ENCODE results near the gene MAPKAPK2. TPM values are rescaled to one million over a fixed set of nuclear protein-coding genes. Genes with fewer than 3 reads are reported as not detected.
"Not testable (repeated sequence)": the region's sequence is repeated elsewhere in the genome, so short reads cannot be mapped to it uniquely, and the experiment has no call there.

The MAPKAPK2 gene
- total RNA-seq, 1 experiment from 2014 or later: 51.1 TPM

- H3K9me3 ChIP-seq (ENCODE audit: control insufficient read depth in 1 of 2, insufficient read depth in 1 of 2, low read depth in 1 of 2, low read length in 2 of 2): no peaks in the 10 kb centered on the region
- peak; percentile 59 for ATAC-seq
- BruUV-seq (replicated peaks): no TSS peak
- no peaks in the 10 kb centered on the region for H3K9me2 ChIP-seq (ENCODE audit: insufficient read depth)
- intact Hi-C loops (cut with micrococcal nuclease): no loop called here
- H3K36me3 ChIP-seq (ENCODE audit: control insufficient read depth in 1 of 2, insufficient read depth in 2 of 2, low read length in 2 of 2): no peaks in the 10 kb centered on the region
- no peak overlapping the region for H3K4me3 ChIP-seq (replicated peaks in 1 of 2; ENCODE audit: low read depth in 1 of 2, low read length in 2 of 2)
- no peaks in the 10 kb centered on the region for H3K79me2 ChIP-seq (ENCODE audit: insufficient read depth, low read length)
- no peaks in the 10 kb centered on the region for H4K20me1 ChIP-seq (ENCODE audit: insufficient read depth)
- TF ChIP-seq SIN3A (IDR thresholded peaks at IDR 0.05; ENCODE audit: low read depth) (no peak), ZNF274 (IDR thresholded peaks at IDR 0.05; ENCODE audit: low read depth, low read length) (no peak), CTCF (IDR thresholded peaks at IDR 0.05 in 2 of 3, conservative IDR thresholded peaks at IDR 0.05 in 1 of 3; ENCODE audit: borderline replicate concordance in 1 of 3, insufficient read depth in 1 of 3, low read depth in 2 of 3, low read length in 2 of 3) (peak in 2 of 3 experiments; percentile 27 to 32; a peak in 3 of 6 replicates)
- no peak overlapping the region for H2AFZ ChIP-seq (ENCODE audit: low read depth, low read length, poor library complexity, severe bottlenecking)
- H3K27ac ChIP-seq (ENCODE audit: low read depth, low read length): no peak overlapping the region
- peaks cover 7% of the 10 kb centered on the region; the same call in 1 of the 2 replicates for H3K27me3 ChIP-seq (ENCODE audit: insufficient read depth, low read length)
- H3K4me2 ChIP-seq (ENCODE audit: low read length): no peak overlapping the region
- RAD21 ChIA-PET (ENCODE audit: low non-redundant PET in 1 of 2, low total read pairs in 2 of 2, uncharacterized antibody in 2 of 2, unreplicated experiment in 2 of 2): no interaction called here
- H3K9ac ChIP-seq (ENCODE audit: low read length): no peak overlapping the region
- peaks cover 0 to 2% of the 10 kb centered on the region in 2 experiments; a peak in 2 of 4 replicates for H3K4me1 ChIP-seq (ENCODE audit: control insufficient read depth in 1 of 2, insufficient read depth in 2 of 2, low read length in 2 of 2)
- DNase-seq (ENCODE audit: low read depth, low spot score): no peak
- POLR2A ChIA-PET: no interaction called here
- CTCF ChIA-PET: interaction anchor here (0.6 to 1.6 kb wide), 3 partner anchors 63 to 151 kb away, joined by 3 to 6 read pairs (median 3); no protein-coding TSS in a partner anchor
Observed at GRCh38 chr1:206761159-206761768, 76.6 kb downstream of the MAPKAPK2 start.

- H4K20me1 ChIP-seq (ENCODE audit: insufficient read depth); H3K4me1 ChIP-seq (ENCODE audit: control insufficient read depth in 1 of 2, insufficient read depth in 2 of 2, low read length in 2 of 2); H3K4me3 ChIP-seq (replicated peaks in 1 of 2; ENCODE audit: low read depth in 1 of 2, low read length in 2 of 2); H3K79me2 ChIP-seq (ENCODE audit: insufficient read depth, low read length); BruUV-seq (replicated peaks); H3K36me3 ChIP-seq (ENCODE audit: control insufficient read depth in 1 of 2, insufficient read depth in 2 of 2, low read length in 2 of 2); intact Hi-C loops (cut with micrococcal nuclease); H3K9me3 ChIP-seq (ENCODE audit: control insufficient read depth in 1 of 2, insufficient read depth in 1 of 2, low read depth in 1 of 2, low read length in 2 of 2); H3K27me3 ChIP-seq (ENCODE audit: insufficient read depth, low read length); H3K9ac ChIP-seq (ENCODE audit: low read length); H3K9me2 ChIP-seq (ENCODE audit: insufficient read depth); DNase-seq (ENCODE audit: low read depth, low spot score); H2AFZ ChIP-seq (ENCODE audit: low read depth, low read length, poor library complexity, severe bottlenecking); POLR2A ChIA-PET; RAD21 ChIA-PET (ENCODE audit: low non-redundant PET in 1 of 2, low total read pairs in 2 of 2, uncharacterized antibody in 2 of 2, unreplicated experiment in 2 of 2); H3K27ac ChIP-seq (ENCODE audit: low read depth, low read length); CTCF ChIA-PET; ATAC-seq; H3K4me2 ChIP-seq (ENCODE audit: low read length): not testable (repeated sequence)
Observed at GRCh38 chr1:206762741-206763364, 78.1 kb downstream of the MAPKAPK2 start.

- CTCF ChIA-PET: interaction anchor here (0.9 to 1.8 kb wide), 4 partner anchors 28 to 147 kb away, joined by 3 to 7 read pairs (median 3); no protein-coding TSS in a partner anchor
- RAD21 ChIA-PET (ENCODE audit: low non-redundant PET in 1 of 2, low total read pairs in 2 of 2, uncharacterized antibody in 2 of 2, unreplicated experiment in 2 of 2); H3K27ac ChIP-seq (ENCODE audit: low read depth, low read length); H3K9ac ChIP-seq (ENCODE audit: low read length); H3K36me3 ChIP-seq (ENCODE audit: control insufficient read depth in 1 of 2, insufficient read depth in 2 of 2, low read length in 2 of 2); H3K4me1 ChIP-seq (ENCODE audit: control insufficient read depth in 1 of 2, insufficient read depth in 2 of 2, low read length in 2 of 2); H3K4me2 ChIP-seq (ENCODE audit: low read length); H3K79me2 ChIP-seq (ENCODE audit: insufficient read depth, low read length); H3K9me3 ChIP-seq (ENCODE audit: control insufficient read depth in 1 of 2, insufficient read depth in 1 of 2, low read depth in 1 of 2, low read length in 2 of 2); POLR2A ChIA-PET; ATAC-seq; H3K9me2 ChIP-seq (ENCODE audit: insufficient read depth); H4K20me1 ChIP-seq (ENCODE audit: insufficient read depth); BruUV-seq (replicated peaks); intact Hi-C loops (cut with micrococcal nuclease); H3K27me3 ChIP-seq (ENCODE audit: insufficient read depth, low read length); H2AFZ ChIP-seq (ENCODE audit: low read depth, low read length, poor library complexity, severe bottlenecking); DNase-seq (ENCODE audit: low read depth, low spot score); H3K4me3 ChIP-seq (replicated peaks in 1 of 2; ENCODE audit: low read depth in 1 of 2, low read length in 2 of 2): not testable (repeated sequence)
Observed at GRCh38 chr1:206765771-206766170, 81.1 kb downstream of the MAPKAPK2 start.
